RPMI7951 (cell line): ENCODE measurements around the gene PLEKHA4. TPM values are rescaled to one million over a fixed set of nuclear protein-coding genes. Genes with fewer than 3 reads are reported as not detected.
"Not testable (repeated sequence)": the region's sequence is repeated elsewhere in the genome, so short reads cannot be mapped to it uniquely, and the experiment has no call there.

Source experiments
- DNase-seq: peaks from one replicate; pipeline ENCODE4 v3.0.0-alpha.2; 2012; ENCODE audit warnings: low read depth
- total RNA-seq: library from RNA; depleted of rRNA; stranded (reverse); fragments of >200 nt; shearing (Covaris generic); gene quantifications from 2 replicates; pipeline ENCODE4 v1.2.3, GENCODE V29; 2014; rRNA removed

The PLEKHA4 gene
- total RNA-seq, 1 experiment from 2014 or later, result 1.8 TPM

DNA sequence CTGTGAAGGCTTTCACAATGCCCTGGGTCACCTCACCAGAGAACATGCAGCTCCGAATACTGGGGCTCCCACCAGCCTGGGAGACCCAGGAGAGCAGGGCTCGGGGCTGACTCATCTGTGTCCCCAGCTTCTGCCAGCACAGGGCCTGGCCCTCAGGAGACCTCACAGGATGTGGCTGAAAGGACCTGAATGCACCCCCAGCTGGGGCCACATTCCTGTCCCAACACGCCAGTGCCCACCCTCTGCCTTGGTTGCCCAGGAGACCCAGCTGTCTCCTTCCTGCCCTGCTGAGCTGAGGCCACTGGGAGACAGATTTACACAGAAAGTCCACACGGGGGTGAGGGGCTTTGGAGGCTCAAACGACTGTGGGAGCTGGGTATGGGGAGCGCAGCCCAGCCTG lies 69.5 kb downstream of the PLEKHA4 start:
- DNase-seq, result peak; percentile 22

DNA sequence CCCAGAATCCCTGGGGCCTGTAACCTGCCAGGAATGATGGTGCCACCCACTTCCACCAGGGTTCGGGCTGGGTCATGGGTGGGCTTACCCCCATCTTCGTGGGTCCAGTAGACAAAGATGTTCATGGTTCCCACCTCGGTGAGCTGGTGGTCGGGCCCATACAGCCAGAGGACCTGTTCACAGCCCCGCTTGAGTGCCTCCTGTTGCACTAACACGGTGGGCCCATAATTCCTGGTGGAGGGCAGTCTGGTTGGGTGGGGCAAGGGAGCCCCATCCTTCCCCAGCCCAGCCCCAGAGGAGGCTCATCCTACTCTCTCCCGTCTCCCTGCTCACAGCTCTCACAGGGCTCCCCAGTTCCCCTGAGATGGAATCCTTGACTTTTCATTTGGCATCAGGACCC lies 71.3 kb downstream of the PLEKHA4 start:
- no peak for DNase-seq

DNA sequence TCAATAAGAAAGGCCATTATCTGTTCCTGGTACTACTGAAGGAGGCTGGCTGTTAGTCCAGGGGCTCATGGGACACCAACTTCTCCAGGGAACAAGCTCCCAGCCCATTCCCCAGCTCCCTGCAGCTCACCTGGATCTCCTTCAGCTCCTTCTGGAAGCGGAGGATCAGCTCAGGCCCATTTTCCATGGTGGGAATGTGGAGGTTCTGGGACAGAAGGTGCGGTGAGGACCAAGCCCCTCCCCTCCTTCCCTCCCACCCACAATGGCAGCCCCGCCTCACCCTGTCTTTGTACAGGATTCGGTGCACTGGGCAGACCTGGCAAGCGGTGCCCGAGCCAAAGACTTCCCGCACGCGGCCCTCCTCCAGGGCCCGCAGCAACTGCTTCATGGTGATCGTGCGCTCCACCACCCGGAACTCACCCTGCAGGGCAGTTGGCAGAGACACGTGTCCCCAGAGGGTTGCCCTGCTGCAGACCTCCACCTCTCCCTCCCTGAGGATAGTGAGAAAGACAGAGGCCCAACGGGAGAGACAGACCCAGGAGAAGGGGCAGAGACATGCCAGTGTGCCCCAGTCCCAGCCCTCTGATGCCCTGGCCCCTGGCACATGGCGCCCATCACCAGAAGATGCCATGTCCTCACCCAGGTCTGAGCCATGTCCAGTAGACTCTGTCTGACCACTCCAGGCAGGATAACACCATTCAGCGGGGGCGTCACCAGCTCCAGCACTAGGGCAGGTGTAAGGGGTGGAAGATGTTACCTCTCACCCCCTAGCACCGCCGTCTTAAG lies 71.9 kb downstream of the PLEKHA4 start:
- no peak for DNase-seq

DNA sequence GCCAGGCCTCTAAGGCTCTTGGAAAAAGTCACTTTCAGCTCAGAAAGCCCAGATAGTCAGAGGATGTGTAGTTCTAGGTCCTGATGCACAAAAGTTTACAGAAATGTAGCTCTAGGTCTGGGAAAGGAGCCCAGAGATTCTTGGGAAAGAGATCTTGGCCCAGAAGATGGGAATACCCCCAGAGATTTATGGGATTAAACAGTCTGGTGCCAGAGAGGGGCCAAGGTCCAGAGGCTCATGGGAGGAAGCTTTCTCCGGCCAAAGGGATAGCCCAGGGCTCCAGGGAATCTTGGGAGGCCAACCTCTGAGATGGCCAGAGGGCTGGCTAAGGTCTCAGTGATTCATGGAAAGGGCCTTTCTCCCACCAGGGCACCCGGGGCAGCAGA lies 72.7 kb downstream of the PLEKHA4 start:
- DNase-seq, result no peak

DNA sequence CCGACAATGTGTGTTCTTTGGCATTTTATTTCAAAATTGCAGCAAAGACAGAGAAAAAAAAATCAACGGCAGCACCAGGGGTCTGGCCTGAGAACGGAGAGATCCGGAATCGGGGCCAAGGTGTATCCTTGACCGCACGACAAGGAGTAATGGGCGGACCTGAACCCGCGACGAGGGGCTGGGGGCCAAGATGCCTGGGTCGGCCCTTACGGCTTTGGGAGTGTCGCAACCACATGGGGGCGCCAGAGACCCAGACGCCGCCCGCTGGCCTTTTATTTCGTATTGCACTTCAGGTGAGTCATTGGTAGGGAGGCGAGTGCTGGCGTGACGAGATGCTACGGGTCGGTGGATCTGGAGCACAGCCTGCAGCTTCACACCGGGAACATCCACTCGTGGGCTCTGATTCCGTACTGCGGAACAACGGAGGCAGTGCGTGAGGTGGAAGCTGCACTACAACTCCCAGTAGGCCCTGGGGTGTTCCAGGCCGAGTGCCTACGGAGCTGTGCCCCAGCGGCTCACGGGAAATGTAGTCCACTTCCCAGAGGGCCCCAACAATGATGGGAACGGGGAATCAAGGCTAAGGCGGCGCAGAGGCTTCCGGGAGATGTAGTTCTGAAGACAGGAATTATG lies 73.2 kb downstream of the PLEKHA4 start:
- DNase-seq, result peak; percentile 93

DNA sequence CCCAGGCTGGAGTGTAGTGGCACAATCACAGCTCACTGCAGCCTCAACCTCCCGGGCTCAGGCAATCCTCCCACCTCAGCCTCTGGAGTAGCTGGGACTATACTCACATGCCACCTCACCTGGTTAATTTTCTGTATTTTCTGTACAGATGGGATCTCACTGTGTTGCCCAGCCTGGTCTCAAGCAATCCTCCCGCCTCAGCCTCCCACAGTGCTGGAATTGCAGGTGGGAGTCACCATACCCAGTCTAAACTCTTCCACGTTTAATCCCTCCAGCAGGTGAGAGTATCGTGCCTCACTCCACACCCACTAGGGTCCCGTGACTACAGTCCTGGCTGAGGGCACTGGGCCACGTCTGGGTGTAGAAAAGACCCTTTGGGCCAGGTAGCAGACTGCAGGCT lies 74.1 kb downstream of the PLEKHA4 start:
- no peak for DNase-seq

DNA sequence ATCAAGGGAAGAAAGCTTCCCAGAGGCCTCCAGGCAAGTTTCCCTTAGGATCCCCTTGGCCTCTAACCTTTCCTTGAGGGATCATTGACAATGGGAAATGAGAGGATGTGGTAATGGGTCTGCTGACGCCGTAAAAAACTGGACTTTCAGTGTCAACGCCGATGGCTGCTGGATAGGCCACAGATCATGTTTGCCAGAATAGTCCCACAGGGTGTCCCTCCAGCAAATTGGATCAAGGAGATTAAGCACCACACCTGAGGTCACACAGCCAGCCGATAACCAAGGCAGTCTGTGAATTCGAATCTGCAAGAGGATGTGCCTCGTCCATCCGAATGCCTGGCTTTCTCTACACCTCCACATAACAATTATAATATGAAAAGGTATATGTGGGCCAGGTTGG lies 75.1 kb downstream of the PLEKHA4 start:
- DNase-seq, result no peak

DNA sequence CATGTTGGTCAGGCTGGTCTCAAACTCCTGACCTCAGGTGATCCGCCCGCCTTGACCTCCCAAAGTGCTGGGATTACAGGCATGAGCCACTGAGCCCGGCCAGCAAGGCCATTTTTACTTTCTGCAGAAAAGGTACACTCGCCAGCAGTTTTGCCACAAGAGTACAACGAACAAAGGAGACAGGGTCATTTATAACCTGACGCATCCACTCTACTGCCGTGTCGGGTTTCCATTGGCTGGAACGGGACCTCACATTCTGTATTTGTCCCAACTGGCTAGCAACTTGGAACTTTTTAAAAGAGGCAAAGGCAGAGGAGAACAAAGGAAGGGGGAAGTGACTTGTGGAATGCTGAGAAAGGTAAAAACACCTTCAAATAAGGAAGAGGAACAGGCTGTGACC lies 81.1 kb downstream of the PLEKHA4 start:
- not testable (repeated sequence) for DNase-seq

Other genes starting within 250 kb of the PLEKHA4 start
- 2,104 and 2,291 TPM in 2 replicates for gene RPL18, start 249.4 kb downstream of the PLEKHA4 start, total RNA-seq
- gene SPHK2, start 249.1 kb downstream of the PLEKHA4 start, total RNA-seq, result 4.7 and 7.7 TPM in 2 replicates
- 16.6 and 17.2 TPM in 2 replicates for gene DBP, start 231.2 kb downstream of the PLEKHA4 start, total RNA-seq
- gene CA11, start 222.4 kb downstream of the PLEKHA4 start, total RNA-seq, result 2.1 and 3.8 TPM in 2 replicates
- gene NTN5, start 195.6 kb downstream of the PLEKHA4 start, total RNA-seq, result 0.39 TPM in 1 of 2 replicates, not detected in the other
- not detected in 2 replicates for gene FUT2, start 172.6 kb downstream of the PLEKHA4 start, total RNA-seq
- 0.24 and 0.39 TPM in 2 replicates for gene MAMSTR, start 148.9 kb downstream of the PLEKHA4 start, total RNA-seq
- 1.9 and 2.3 TPM in 2 replicates for gene RASIP1, start 128.0 kb downstream of the PLEKHA4 start, total RNA-seq
- 0.12 TPM in 1 of 2 replicates, not detected in the other for gene IZUMO1, start 121.7 kb downstream of the PLEKHA4 start, total RNA-seq
- gene FUT1, start 116.0 kb downstream of the PLEKHA4 start, total RNA-seq, result 0.60 and 0.78 TPM in 2 replicates
- gene FGF21, start 113.1 kb downstream of the PLEKHA4 start, total RNA-seq, result not detected in 2 replicates
- 61.9 and 63.8 TPM in 2 replicates for gene BCAT2, start 57.6 kb downstream of the PLEKHA4 start, total RNA-seq
- gene HSD17B14, start 32.1 kb downstream of the PLEKHA4 start, total RNA-seq, result 0.84 and 3.0 TPM in 2 replicates
- gene PPP1R15A, start 3.8 kb upstream of the PLEKHA4 start, total RNA-seq, result 25.7 and 27.3 TPM in 2 replicates
- gene TULP2, start 30.1 kb upstream of the PLEKHA4 start, total RNA-seq, result not detected in 2 replicates
- gene NUCB1, start 31.7 kb upstream of the PLEKHA4 start, total RNA-seq, result 203 and 249 TPM in 2 replicates
- not detected in 2 replicates for gene DHDH, start 65.1 kb upstream of the PLEKHA4 start, total RNA-seq
- 66.6 and 98.1 TPM in 2 replicates for gene BAX, start 86.3 kb upstream of the PLEKHA4 start, total RNA-seq
- 4,698 and 4,789 TPM in 2 replicates for gene FTL, start 96.7 kb upstream of the PLEKHA4 start, total RNA-seq
- gene GYS1, start 124.7 kb upstream of the PLEKHA4 start, total RNA-seq, result 47.6 and 60.1 TPM in 2 replicates
- 384 and 389 TPM in 2 replicates for gene RUVBL2, start 125.3 kb upstream of the PLEKHA4 start, total RNA-seq
- gene LHB, start 148.5 kb upstream of the PLEKHA4 start, total RNA-seq, result 0.68 TPM in 1 of 2 replicates, not detected in the other
- not detected in 2 replicates for gene CGB3, start 155.7 kb upstream of the PLEKHA4 start, total RNA-seq
- not detected in 2 replicates for gene CGB2, start 163.3 kb upstream of the PLEKHA4 start, total RNA-seq
- gene CGB1, start 168.3 kb upstream of the PLEKHA4 start, total RNA-seq, result not detected in 2 replicates
- gene CGB5, start 175.2 kb upstream of the PLEKHA4 start, total RNA-seq, result not detected in 2 replicates
- not detected in 2 replicates for gene CGB8, start 180.5 kb upstream of the PLEKHA4 start, total RNA-seq
- gene CGB7, start 189.1 kb upstream of the PLEKHA4 start, total RNA-seq, result 0.10 and 0.72 TPM in 2 replicates
- gene NTF4, start 196.2 kb upstream of the PLEKHA4 start, total RNA-seq, result not detected in 2 replicates
- gene KCNA7, start 204.1 kb upstream of the PLEKHA4 start, total RNA-seq, result not detected in 2 replicates
- 111 and 119 TPM in 2 replicates for gene SNRNP70, start 216.8 kb upstream of the PLEKHA4 start, total RNA-seq
- gene LIN7B, start 245.8 kb upstream of the PLEKHA4 start, total RNA-seq, result 6.0 and 14.6 TPM in 2 replicates